Measurements from ENCODE around the gene DPCD.

- TF ChIP-seq EZH2 (IDR thresholded peaks at IDR 0.05; ENCODE audit: borderline replicate concordance, low read length): no peak
- TF ChIP-seq CTCF (conservative IDR thresholded peaks at IDR 0.05 in 1 of 2, IDR thresholded peaks at IDR 0.05 in 1 of 2; ENCODE audit: extremely low read depth in 1 of 2, insufficient read depth in 1 of 2, low read depth in 1 of 2, low read length in 2 of 2): no peak
These were observed 758 bp downstream of the DPCD start for GRCh38 chr10:101588879-101589278.

Data from mammary epithelial cell (primary cell).